Measurements from ENCODE around the gene TMEFF1. TPM values are rescaled to one million over a fixed set of nuclear protein-coding genes. Genes with fewer than 3 reads are reported as not detected.

The TMEFF1 gene
- total RNA-seq, 6 experiments from 2014 or later: 0.09 to 0.24 TPM; not detected in 4

DNA sequence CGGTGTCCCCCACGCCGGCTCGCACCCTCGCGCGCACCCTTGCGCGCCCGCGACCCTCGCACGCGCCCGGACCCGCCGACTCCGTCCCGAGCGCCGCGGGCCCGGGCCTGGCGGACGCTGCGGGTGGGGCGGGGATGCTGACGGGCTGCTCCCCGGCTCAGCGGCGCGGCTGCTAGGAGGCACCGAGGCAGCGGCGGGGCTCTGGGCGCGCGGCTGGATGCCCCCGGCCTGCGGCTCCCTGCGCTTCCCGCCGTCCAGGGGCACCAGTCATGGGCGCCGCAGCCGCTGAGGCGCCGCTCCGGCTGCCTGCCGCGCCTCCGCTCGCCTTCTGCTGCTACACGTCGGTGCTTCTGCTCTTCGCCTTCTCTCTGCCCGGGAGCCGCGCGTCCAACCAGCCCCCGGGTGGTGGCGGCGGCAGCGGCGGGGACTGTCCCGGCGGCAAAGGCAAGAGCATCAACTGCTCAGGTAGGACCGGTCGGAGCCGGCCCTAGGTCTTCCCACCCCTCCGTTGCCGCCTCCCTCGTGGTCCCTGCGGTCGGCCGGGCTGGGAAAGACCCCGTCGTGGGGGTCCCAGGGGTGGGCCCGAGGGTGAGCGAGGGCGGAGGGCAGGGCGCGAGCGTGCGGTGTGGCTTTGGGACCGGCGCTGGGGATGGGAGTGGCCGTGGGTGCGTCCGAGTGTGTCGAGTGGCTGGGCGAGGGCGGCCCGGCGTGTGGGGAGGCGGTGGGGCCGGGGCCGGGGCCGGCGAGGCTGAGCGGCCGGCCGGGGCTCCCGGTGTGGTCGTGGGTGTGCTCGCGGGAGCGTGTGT is 530 bp downstream of the TMEFF1 start:
- Histone ChIP-seq H3K27me3 (no peaks in the 10 kb centered on the region), H3K4me3 (peak overlapping the region; percentile 25 to 43 (median 30)), H3K27ac (no peak overlapping the region), H3K36me3 (no peaks in the 10 kb centered on the region), H3K9me3 (no peaks in the 10 kb centered on the region), H3K4me1 (peaks cover 0 to 3% (median 0%) of the 10 kb centered on the region in 4 donors)
- WGBS (ENCODE audit: insufficient coverage, low coverage, low lambda C conversion rate, missing lambda C conversion rate): 2% methylated on average over 24 of the region's 108 CpGs
- intact Hi-C loops (cut with DNase I): no loop called here
- TF ChIP-seq POLR2A (IDR thresholded peaks at IDR 0.05): no peak
- TF ChIP-seq, protein P1, sequence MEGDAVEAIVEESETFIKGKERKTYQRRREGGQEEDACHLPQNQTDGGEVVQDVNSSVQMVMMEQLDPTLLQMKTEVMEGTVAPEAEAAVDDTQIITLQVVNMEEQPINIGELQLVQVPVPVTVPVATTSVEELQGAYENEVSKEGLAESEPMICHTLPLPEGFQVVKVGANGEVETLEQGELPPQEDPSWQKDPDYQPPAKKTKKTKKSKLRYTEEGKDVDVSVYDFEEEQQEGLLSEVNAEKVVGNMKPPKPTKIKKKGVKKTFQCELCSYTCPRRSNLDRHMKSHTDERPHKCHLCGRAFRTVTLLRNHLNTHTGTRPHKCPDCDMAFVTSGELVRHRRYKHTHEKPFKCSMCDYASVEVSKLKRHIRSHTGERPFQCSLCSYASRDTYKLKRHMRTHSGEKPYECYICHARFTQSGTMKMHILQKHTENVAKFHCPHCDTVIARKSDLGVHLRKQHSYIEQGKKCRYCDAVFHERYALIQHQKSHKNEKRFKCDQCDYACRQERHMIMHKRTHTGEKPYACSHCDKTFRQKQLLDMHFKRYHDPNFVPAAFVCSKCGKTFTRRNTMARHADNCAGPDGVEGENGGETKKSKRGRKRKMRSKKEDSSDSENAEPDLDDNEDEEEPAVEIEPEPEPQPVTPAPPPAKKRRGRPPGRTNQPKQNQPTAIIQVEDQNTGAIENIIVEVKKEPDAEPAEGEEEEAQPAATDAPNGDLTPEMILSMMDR (IDR thresholded peaks at IDR 0.05): no peak
- DNase-seq (peak in 2 of 3 donors; percentile 33 to 54), ATAC-seq (peak; percentile 50 to 69 (median 67))

DNA sequence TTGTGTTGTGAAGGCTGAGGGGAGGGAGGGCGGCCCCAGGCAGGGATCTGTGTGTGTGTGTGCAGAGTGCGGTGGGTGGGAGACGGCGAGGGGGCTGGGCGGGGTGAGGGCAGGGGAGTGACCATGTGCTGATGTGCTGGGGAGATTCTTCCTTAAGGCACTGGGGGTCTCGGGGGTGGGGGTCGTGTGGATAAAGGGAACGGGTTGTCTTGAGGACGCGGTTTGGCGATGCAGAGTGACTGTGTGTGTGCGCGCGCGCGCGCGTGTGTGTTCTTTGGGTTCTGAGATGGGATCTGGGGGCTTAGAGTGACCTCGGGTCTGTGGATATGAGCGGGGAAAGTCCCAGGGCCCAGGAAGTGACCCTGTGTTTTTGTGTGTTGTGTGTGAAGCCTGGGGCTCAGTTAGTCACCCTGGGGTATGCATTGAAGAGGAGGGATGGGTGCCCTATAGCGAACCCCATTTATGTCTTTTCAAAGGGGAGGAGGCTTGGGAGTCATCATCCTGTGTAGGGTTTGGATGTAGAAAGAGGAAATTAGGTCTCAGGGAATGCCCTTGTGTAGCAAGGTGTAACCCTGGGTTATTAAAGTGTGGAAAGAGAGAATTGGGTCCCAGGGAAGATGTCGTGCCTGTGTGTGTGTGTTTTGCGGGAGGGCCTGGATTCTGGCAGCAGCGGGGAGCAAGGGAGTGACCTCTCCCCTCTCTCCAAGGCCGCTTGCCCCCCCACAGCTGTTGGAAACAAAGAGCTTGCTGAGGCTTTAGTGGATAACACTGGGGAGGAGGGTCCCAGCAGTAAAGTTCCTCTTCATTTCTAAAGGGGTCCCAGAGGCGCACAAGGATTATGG is 1.4 kb downstream of the TMEFF1 start:
- ATAC-seq: no peak
- DNase-seq: no peak

DNA sequence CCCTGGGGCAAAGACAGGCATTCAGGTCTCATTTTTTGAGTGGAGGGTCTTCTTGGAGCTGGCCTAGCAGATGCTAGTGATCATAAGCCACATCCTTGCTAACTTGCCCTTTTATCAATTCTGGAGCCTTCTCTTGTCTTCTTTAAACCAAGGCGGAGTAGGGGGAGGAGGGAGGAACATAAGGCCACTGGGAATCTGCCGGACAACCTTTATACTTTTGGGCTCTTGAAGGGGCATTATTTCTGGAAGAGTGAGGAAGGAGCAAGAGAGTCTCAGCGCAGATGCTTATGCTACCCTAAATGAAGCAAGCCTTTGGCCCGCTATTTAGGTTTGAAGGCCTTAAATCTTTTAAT is 2.0 kb downstream of the TMEFF1 start:
- H3K36me3 ChIP-seq: no peaks in the 10 kb centered on the region
- H3K4me3 ChIP-seq: no peak overlapping the region
- TF ChIP-seq, protein P1 (IDR thresholded peaks at IDR 0.05): no peak
- TF ChIP-seq POLR2A (IDR thresholded peaks at IDR 0.05): no peak
- ATAC-seq: no peak
- intact Hi-C loops (cut with DNase I): no loop called here
- H3K27me3 ChIP-seq: no peaks in the 10 kb centered on the region
- H3K9me3 ChIP-seq: no peaks in the 10 kb centered on the region
- H3K4me1 ChIP-seq: peaks cover 0 to 3% (median 0%) of the 10 kb centered on the region in 4 donors
- DNase-seq: no peak
- no peak overlapping the region for H3K27ac ChIP-seq
- WGBS (ENCODE audit: insufficient coverage, low coverage, low lambda C conversion rate, missing lambda C conversion rate): 92% methylated on average over 4 of the region's 4 CpGs

More for the DNA sequence above, 1.4 kb downstream of the TMEFF1 start:
- 24% methylated on average over 20 of the region's 26 CpGs for WGBS (ENCODE audit: insufficient coverage, low coverage, low lambda C conversion rate, missing lambda C conversion rate)
- no peaks in the 10 kb centered on the region for H3K9me3 ChIP-seq
- H3K36me3 ChIP-seq: no peaks in the 10 kb centered on the region
- TF ChIP-seq, protein P1 (IDR thresholded peaks at IDR 0.05): no peak
- no peak for TF ChIP-seq POLR2A (IDR thresholded peaks at IDR 0.05)
- H3K4me3 ChIP-seq: peak overlapping the region; percentile 25 to 43 (median 30)
- no peaks in the 10 kb centered on the region for H3K27me3 ChIP-seq
- H3K27ac ChIP-seq: no peak overlapping the region
- intact Hi-C loops (cut with DNase I): no loop called here
- peaks cover 0 to 3% (median 0%) of the 10 kb centered on the region in 4 donors for H3K4me1 ChIP-seq

DNA sequence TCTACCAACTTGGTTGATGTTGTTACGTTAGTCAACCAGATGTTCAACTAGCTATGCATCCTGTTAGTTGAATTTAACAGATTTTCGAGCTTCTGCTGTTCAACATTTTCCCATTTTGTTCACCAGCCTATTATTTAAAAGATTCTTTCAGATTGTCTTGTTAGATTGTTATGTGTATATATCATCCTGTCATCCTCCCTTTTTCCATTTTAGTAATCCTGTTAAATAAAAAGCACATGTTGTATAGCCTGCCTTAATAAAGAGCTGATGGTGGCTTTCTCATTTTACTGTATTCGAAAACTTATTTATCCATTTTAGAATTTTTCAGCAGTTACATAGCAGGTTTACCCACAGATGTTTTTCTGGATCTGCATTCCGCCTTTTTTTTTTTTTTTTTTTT is 4.3 kb downstream of the TMEFF1 start:
- intact Hi-C loops (cut with DNase I): no loop called here
- Histone ChIP-seq H3K27me3 (no peaks in the 10 kb centered on the region), H3K36me3 (no peaks in the 10 kb centered on the region), H3K27ac (no peak overlapping the region), H3K4me3 (no peak overlapping the region), H3K4me1 (peaks cover 0 to 3% (median 0%) of the 10 kb centered on the region in 4 donors), H3K9me3 (no peaks in the 10 kb centered on the region)
- DNase-seq (no peak), ATAC-seq (no peak)
- 96% methylated on average over 4 of the region's 4 CpGs for WGBS (ENCODE audit: insufficient coverage, low coverage, low lambda C conversion rate, missing lambda C conversion rate)
- TF ChIP-seq, protein P1 (IDR thresholded peaks at IDR 0.05): no peak
- TF ChIP-seq POLR2A (IDR thresholded peaks at IDR 0.05): no peak

Data from right lobe of liver (tissue), 6 donors.